Measurements from ENCODE around the gene AKNA. TPM values are rescaled to one million over a fixed set of nuclear protein-coding genes. Genes with fewer than 3 reads are reported as not detected.

Gene AKNA
- total RNA-seq, 4 donors from 2014 or later = 12.5 to 18.5 (median 17.3) TPM

GRCh38 chr9:114341152-114341830 lies 46.5 kb downstream of the AKNA start:
- no peaks in the 10 kb centered on the region for H3K4me1 ChIP-seq
- no peak overlapping the region for H3K4me3 ChIP-seq
- no peaks in the 10 kb centered on the region for H3K9me3 ChIP-seq
- DNase-seq (ENCODE audit: extremely low spot score) = no peak
- H3K36me3 ChIP-seq = peaks cover 52 to 100% (median 96%) of the 10 kb centered on the region in 4 donors
- no peaks in the 10 kb centered on the region for H3K27me3 ChIP-seq
- TF ChIP-seq EP300 (IDR thresholded peaks at IDR 0.05) (no peak), POLR2AphosphoS5 (IDR thresholded peaks at IDR 0.05) (no peak), POLR2A (IDR thresholded peaks at IDR 0.05; ENCODE audit: low read depth) (no peak)
- TF ChIP-seq, protein P1, sequence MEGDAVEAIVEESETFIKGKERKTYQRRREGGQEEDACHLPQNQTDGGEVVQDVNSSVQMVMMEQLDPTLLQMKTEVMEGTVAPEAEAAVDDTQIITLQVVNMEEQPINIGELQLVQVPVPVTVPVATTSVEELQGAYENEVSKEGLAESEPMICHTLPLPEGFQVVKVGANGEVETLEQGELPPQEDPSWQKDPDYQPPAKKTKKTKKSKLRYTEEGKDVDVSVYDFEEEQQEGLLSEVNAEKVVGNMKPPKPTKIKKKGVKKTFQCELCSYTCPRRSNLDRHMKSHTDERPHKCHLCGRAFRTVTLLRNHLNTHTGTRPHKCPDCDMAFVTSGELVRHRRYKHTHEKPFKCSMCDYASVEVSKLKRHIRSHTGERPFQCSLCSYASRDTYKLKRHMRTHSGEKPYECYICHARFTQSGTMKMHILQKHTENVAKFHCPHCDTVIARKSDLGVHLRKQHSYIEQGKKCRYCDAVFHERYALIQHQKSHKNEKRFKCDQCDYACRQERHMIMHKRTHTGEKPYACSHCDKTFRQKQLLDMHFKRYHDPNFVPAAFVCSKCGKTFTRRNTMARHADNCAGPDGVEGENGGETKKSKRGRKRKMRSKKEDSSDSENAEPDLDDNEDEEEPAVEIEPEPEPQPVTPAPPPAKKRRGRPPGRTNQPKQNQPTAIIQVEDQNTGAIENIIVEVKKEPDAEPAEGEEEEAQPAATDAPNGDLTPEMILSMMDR (IDR thresholded peaks at IDR 0.05) = no peak
- intact Hi-C loops (cut with DNase I) = loop anchor here (10.0 kb wide), 1 partner anchor 314 kb away; the partner anchor contains the start of gene TEX53
- 92% methylated on average over 12 of the region's 12 CpGs for WGBS
- no peak overlapping the region for H3K27ac ChIP-seq (replicated peaks in 1 of 4)

GRCh38 chr9:114339130-114339908 lies 48.5 kb downstream of the AKNA start:
- no peak for DNase-seq (ENCODE audit: extremely low spot score)
- no peak overlapping the region for H3K4me3 ChIP-seq
- H3K36me3 ChIP-seq = peaks cover 36 to 95% (median 79%) of the 10 kb centered on the region in 4 donors
- no peaks in the 10 kb centered on the region for H3K4me1 ChIP-seq
- no peaks in the 10 kb centered on the region for H3K9me3 ChIP-seq
- WGBS = 88% methylated on average over 13 of the region's 16 CpGs
- no peaks in the 10 kb centered on the region for H3K27me3 ChIP-seq
- intact Hi-C loops (cut with DNase I) = loop anchor here (10.0 kb wide), 1 partner anchor 145 kb away; no protein-coding TSS in a partner anchor
- TF ChIP-seq, protein P1 (IDR thresholded peaks at IDR 0.05) = peak; percentile 61 to 83 (median 65)
- no peak for TF ChIP-seq EP300 (IDR thresholded peaks at IDR 0.05)
- no peak for TF ChIP-seq POLR2A (IDR thresholded peaks at IDR 0.05; ENCODE audit: low read depth)
- TF ChIP-seq POLR2AphosphoS5 (IDR thresholded peaks at IDR 0.05) = no peak
- H3K27ac ChIP-seq (replicated peaks in 1 of 4) = no peak overlapping the region

- Histone ChIP-seq H3K9me3 (no peaks in the 10 kb centered on the region), H3K4me3 (no peak overlapping the region), H3K27ac (replicated peaks in 1 of 4) (no peak overlapping the region), H3K27me3 (no peaks in the 10 kb centered on the region), H3K4me1 (no peaks in the 10 kb centered on the region), H3K36me3 (peaks cover 26 to 84% (median 68%) of the 10 kb centered on the region in 4 donors)
- intact Hi-C loops (cut with DNase I) = loop anchor here (10.0 kb wide), 1 partner anchor 147 kb away; no protein-coding TSS in a partner anchor
- WGBS = 85% methylated on average over 2 of the region's 2 CpGs
- no peak for TF ChIP-seq EP300 (IDR thresholded peaks at IDR 0.05)
- DNase-seq (ENCODE audit: extremely low spot score) = no peak
Measured at GRCh38 chr9:114338187-114338586, 49.6 kb downstream of the AKNA start.

DNA sequence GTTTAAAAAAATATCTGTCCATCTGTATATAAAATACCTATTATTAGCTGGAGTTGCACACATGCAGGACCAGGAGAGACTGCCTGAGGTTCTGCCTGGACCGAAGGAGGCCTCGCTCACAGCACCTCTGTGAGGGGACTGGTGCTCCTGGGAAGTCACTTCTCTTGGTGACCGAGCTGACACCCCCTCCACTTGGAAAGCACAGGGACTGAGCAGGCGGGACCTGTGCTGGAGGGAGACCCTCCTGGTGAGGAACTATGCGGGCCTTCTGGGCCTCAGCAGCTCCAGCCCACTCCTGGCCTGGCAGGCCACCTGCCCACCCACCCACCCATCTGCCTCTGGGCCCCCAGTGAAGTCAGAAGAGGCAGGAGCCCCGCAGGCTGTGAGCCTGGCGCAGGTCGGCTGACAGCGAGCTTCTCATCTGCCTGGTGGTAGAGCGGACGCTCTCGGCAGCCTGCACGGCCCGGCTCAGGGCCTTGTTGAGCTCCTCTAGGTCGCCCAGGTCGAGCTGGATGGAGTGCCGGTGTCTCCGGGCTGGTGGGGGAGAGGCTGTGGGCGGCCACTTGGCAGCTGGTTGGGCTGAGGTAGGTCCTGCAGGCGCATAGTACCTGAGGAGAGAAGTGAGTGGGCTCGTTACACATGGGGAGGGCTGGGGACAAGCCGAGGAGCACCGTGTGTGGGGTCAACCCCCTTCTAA lies 50.9 kb downstream of the AKNA start:
- Histone ChIP-seq H3K4me3 (no peak overlapping the region), H3K4me1 (no peaks in the 10 kb centered on the region), H3K27me3 (no peaks in the 10 kb centered on the region), H3K36me3 (peaks cover 25 to 71% (median 55%) of the 10 kb centered on the region in 4 donors), H3K27ac (replicated peaks in 1 of 4) (no peak overlapping the region), H3K9me3 (no peaks in the 10 kb centered on the region)
- intact Hi-C loops (cut with DNase I) = loop anchor here (10.0 kb wide), 1 partner anchor 148 kb away; no protein-coding TSS in a partner anchor
- WGBS = 85% methylated on average over 10 of the region's 23 CpGs
- DNase-seq (ENCODE audit: extremely low spot score) = no peak
- TF ChIP-seq POLR2AphosphoS5 (IDR thresholded peaks at IDR 0.05) = no peak

DNA sequence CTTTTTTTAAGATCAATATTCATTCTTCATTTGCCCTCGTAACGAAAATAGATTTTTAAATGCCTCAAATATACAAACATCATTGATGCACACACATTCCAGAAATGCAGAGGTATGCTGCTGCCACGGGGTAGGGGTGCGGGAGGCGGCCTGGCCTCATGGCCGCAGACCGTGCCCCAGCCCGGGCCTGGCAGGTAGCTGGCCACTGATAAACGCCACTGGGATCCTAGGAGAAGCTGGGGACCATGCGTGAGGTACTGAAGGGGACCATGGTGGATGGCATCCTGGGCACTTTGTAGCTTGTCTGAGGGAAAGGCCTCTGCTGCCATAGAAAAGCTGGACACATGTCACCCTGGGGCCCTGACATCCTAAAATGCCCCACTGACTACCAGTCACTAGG lies 51.6 kb downstream of the AKNA start:
- TF ChIP-seq, protein P1 (IDR thresholded peaks at IDR 0.05) = no peak
- TF ChIP-seq POLR2A (IDR thresholded peaks at IDR 0.05; ENCODE audit: low read depth) = no peak
- TF ChIP-seq EP300 (IDR thresholded peaks at IDR 0.05) = no peak
- TF ChIP-seq POLR2AphosphoS5 (IDR thresholded peaks at IDR 0.05) = no peak
- no peak overlapping the region for H3K27ac ChIP-seq (replicated peaks in 1 of 4)
- intact Hi-C loops (cut with DNase I) = loop anchor here (10.0 kb wide), 1 partner anchor 149 kb away; no protein-coding TSS in a partner anchor
- H3K4me1 ChIP-seq = no peaks in the 10 kb centered on the region
- H3K36me3 ChIP-seq = peaks cover 25 to 64% (median 48%) of the 10 kb centered on the region in 4 donors
- no peaks in the 10 kb centered on the region for H3K9me3 ChIP-seq
- DNase-seq (ENCODE audit: extremely low spot score) = no peak
- 76% methylated on average over 10 of the region's 10 CpGs for WGBS
- no peak overlapping the region for H3K4me3 ChIP-seq
- H3K27me3 ChIP-seq = no peaks in the 10 kb centered on the region
